Progenitor cell of endocrine pancreas (in vitro differentiated cells): ENCODE data around the gene CD109. TPM values are rescaled to one million over a fixed set of nuclear protein-coding genes. Genes with fewer than 3 reads are reported as not detected.
"Not testable (repeated sequence)": the region's sequence is repeated elsewhere in the genome, so short reads cannot be mapped to it uniquely, and the experiment has no call there.

ENCODE experiments used
- DNase-seq: peaks from one replicate; pipeline ENCODE4 v3.0.0; 2021; ENCODE audit warnings: low spot score; ENCODE audit not compliant: unreplicated experiment
- H3K27ac Mint-ChIP-seq: 2 replicates; pipeline ENCODE4 v1.8.0; 2021; ENCODE audit warnings: mild to moderate bottlenecking, moderate library complexity, mixed read lengths
- H3K27me3 Mint-ChIP-seq: 2 replicates; pipeline ENCODE4 v1.8.0; 2021; ENCODE audit warnings: mixed read lengths
- H3K36me3 Mint-ChIP-seq: 2 replicates; pipeline ENCODE4 v1.8.0; 2022; ENCODE audit warnings: mixed read lengths; ENCODE audit not compliant: insufficient read depth
- H3K4me1 Mint-ChIP-seq: 2 replicates; pipeline ENCODE4 v1.8.0; 2021; ENCODE audit warnings: low read depth, mixed read lengths
- H3K4me3 Mint-ChIP-seq: 2 replicates; pipeline ENCODE4 v1.8.0; 2021; ENCODE audit warnings: low read depth, mild to moderate bottlenecking, moderate library complexity, mixed read lengths
- H3K9me3 Mint-ChIP-seq: 2 replicates; pipeline ENCODE4 v1.8.0; 2021; ENCODE audit warnings: low read depth, mixed read lengths
- total RNA-seq: library from RNA; stranded (reverse); gene quantifications from 2 replicates; pipeline ENCODE4 v1.2.1, GENCODE V29; 2021
- TF ChIP-seq, protein P1 (sequence below): fragments of 200-600 bp; sonication (generic); IDR thresholded peaks from one replicate; pipeline ENCODE4 v1.5.0; 2021; ENCODE audit warnings: antibody characterized with exemption, mild to moderate bottlenecking; ENCODE audit not compliant: unreplicated experiment

CD109 gene
- total RNA-seq, 1 donor from 2014 or later = 0.24 TPM

GRCh38 chr6:73722318-73723060 lies 26.5 kb downstream of the CD109 start:
- Mint-ChIP-seq H3K9me3 (no peaks in the 10 kb centered on the region), H3K27ac (no peak overlapping the region), H3K36me3 (no peaks in the 10 kb centered on the region), H3K27me3 (no peaks in the 10 kb centered on the region), H3K4me3 (no peak overlapping the region), H3K4me1 (no peaks in the 10 kb centered on the region)
- no peak for DNase-seq
- TF ChIP-seq, protein P1, sequence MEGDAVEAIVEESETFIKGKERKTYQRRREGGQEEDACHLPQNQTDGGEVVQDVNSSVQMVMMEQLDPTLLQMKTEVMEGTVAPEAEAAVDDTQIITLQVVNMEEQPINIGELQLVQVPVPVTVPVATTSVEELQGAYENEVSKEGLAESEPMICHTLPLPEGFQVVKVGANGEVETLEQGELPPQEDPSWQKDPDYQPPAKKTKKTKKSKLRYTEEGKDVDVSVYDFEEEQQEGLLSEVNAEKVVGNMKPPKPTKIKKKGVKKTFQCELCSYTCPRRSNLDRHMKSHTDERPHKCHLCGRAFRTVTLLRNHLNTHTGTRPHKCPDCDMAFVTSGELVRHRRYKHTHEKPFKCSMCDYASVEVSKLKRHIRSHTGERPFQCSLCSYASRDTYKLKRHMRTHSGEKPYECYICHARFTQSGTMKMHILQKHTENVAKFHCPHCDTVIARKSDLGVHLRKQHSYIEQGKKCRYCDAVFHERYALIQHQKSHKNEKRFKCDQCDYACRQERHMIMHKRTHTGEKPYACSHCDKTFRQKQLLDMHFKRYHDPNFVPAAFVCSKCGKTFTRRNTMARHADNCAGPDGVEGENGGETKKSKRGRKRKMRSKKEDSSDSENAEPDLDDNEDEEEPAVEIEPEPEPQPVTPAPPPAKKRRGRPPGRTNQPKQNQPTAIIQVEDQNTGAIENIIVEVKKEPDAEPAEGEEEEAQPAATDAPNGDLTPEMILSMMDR = no peak

DNA sequence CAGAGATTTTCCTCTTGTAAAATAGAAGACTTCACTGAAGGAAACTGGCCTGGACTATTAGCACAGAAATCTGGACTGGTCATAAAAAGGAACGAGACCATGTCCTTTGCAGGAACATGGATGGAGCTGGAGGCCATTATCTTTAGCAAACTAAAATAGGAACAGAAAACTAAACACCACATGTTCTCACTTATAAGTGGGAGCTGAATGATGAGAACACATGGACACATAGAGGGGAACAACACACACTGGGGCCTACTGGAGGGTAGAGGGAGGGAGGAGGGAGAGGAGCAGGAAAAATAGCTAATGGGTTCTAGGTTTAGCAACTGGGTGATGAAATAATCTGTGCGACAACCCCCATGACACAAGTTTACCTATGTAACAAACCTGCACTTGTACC lies 27.5 kb downstream of the CD109 start:
- not testable (repeated sequence) for DNase-seq, H3K9me3 Mint-ChIP-seq, H3K27me3 Mint-ChIP-seq, H3K27ac Mint-ChIP-seq, H3K4me1 Mint-ChIP-seq, H3K4me3 Mint-ChIP-seq, H3K36me3 Mint-ChIP-seq

- no peaks in the 10 kb centered on the region for H3K27me3 Mint-ChIP-seq
- H3K9me3 Mint-ChIP-seq = no peaks in the 10 kb centered on the region
- TF ChIP-seq, protein P1 = no peak
- H3K27ac Mint-ChIP-seq = no peak overlapping the region
- H3K4me1 Mint-ChIP-seq = no peaks in the 10 kb centered on the region
- H3K36me3 Mint-ChIP-seq = no peaks in the 10 kb centered on the region
- no peak overlapping the region for H3K4me3 Mint-ChIP-seq
- no peak for DNase-seq
Measured at GRCh38 chr6:73724389-73724788, 28.4 kb downstream of the CD109 start.

DNA sequence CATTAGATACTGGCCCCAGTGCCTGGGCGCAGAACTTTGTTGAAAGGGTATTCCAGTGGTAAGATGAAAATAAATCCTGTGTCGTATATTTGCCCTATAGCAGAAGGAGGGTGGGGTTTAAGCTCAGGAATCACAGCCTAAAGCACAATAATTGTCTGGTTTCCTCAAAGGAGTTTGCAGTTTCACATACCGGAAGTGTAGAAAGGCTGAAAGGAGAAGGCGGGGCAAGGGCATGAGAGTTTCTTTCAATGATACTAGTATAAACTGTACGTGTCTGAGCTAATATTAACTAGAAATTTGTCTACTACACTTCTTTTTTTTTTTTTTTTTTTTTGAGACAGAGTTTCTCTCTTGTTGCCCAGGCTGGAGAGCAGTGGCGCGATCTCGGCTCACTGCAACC lies 29.2 kb downstream of the CD109 start:
- H3K36me3 Mint-ChIP-seq, DNase-seq, H3K9me3 Mint-ChIP-seq, H3K27ac Mint-ChIP-seq, H3K4me1 Mint-ChIP-seq, H3K27me3 Mint-ChIP-seq, H3K4me3 Mint-ChIP-seq: not testable (repeated sequence)

GRCh38 chr6:73727114-73727513 lies 31.1 kb downstream of the CD109 start:
- TF ChIP-seq, protein P1 = no peak

DNA sequence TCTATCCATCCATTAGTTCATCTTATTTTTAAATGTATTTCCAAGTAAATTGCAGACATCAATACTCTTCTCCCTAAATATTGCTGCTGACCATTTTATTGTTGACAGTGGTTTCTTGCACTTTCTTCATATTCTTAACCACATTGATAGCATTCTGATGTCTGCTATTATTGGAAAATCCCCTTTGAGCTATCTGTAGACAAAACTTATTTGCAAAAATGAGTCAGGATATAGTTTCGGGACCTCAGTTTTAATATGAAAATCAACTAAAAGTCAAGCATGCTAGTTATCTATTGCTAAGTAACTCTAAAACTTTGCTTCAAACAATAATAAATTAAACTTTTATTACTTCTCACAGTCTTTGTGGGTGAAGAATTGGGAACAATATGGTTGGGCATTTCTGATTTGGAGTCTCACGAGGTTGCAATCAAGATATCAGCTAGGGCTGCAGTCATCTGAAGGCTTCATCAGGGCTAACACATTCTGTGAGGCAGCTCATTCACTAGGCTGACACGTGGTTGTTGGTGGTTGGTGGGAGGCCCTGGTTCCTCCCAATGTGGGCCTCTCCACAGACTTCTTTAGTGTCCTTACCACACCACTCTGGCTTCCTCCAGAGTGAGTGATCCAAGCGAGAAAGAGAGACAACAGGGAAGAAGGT lies 32.7 kb downstream of the CD109 start:
- TF ChIP-seq, protein P1 = no peak
- H3K27me3 Mint-ChIP-seq = no peaks in the 10 kb centered on the region
- no peak overlapping the region for H3K27ac Mint-ChIP-seq
- no peaks in the 10 kb centered on the region for H3K9me3 Mint-ChIP-seq
- no peaks in the 10 kb centered on the region for H3K4me1 Mint-ChIP-seq
- H3K4me3 Mint-ChIP-seq = no peak overlapping the region
- H3K36me3 Mint-ChIP-seq = no peaks in the 10 kb centered on the region
- DNase-seq = no peak

More at GRCh38 chr6:73727114-73727513, 31.1 kb downstream of the CD109 start:
- Mint-ChIP-seq H3K9me3 (no peaks in the 10 kb centered on the region), H3K27ac (no peak overlapping the region), H3K4me1 (no peaks in the 10 kb centered on the region), H3K4me3 (no peak overlapping the region), H3K36me3 (no peaks in the 10 kb centered on the region), H3K27me3 (no peaks in the 10 kb centered on the region)
- DNase-seq = no peak
